Heart left ventricle (tissue), 13 donors: ENCODE data around the gene RNLS.

Experiments used
- POLR2A ChIP-seq, 2 donors: fragments of 450-650 bp; IDR thresholded peaks; one replicate each; pipeline ENCODE4 v1.6.1; 2017; ENCODE audit warnings: antibody characterized with exemption in 2 of 2, mild to moderate bottlenecking in 2 of 2, moderate library complexity in 2 of 2
- TF ChIP-seq, protein P1 (sequence below), 12 donors: fragments of 200-600 bp; sonication (generic) in 4 of 12; IDR thresholded peaks; one replicate each; pipeline versions ENCODE4 v1.5.0 to v1.8.0; 2018 to 2022; ENCODE audit warnings: antibody characterized with exemption in 12 of 12, mild to moderate bottlenecking in 5 of 12
- donor health status: ischemic (EF 13 %, LVEDD 7.1; RV severe dilation, severe dysfunction).
- donor health status: DM: no; HTN: yes; CAD: no.
- donor health status: DM: no; HTN: no; CAD: no.
- donor health status: ischemic (EF 25% LVEDD 6.9; RV normal size, moderate dysfunction).
- donor health status: ischemic (EF 25% LVEDD 5.7; RV mildly dilated, moderate dysfunction).
- donor health status: ischemic (EF 35%, LVEDD 5.7; RV mildly dilated, moderate dysfunction).
- donor health status: nonischemic (EF 11% LVEDD 7.7; RV severe dilation, severe dysfunction).
- donor health status: DM: yes; HTN: yes; CAD: no.
- donor health status: PGD.
- donor health status: ischemic (EF 29% LVEDD 5.4; RV normal size, mild dysfunction).
- donor health status: nonischemic (EF 23%, LVEDD 6.1; RV moderate dilation, normal function).

DNA sequence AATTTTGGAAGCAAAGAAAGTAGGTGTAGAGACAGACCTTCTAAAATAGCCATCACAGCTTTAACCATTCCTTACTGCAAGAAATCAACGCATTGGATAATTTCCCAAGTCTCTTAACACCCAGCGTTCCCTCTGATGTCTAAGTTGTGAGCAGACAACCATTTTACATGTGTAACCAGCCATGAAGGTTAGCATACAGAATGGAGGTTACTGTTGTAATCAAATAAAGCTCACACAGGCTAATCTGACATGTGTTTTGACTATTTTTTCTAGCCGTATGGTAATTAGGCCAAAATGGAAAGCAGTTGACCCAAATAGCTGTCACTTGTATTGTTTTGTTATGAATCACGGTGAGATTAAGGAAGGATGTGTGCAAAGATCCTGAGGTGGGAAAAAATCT is 336.4 kb downstream of the RNLS start:
- TF ChIP-seq POLR2A (IDR thresholded peaks at IDR 0.05), result no peak
- TF ChIP-seq, protein P1, sequence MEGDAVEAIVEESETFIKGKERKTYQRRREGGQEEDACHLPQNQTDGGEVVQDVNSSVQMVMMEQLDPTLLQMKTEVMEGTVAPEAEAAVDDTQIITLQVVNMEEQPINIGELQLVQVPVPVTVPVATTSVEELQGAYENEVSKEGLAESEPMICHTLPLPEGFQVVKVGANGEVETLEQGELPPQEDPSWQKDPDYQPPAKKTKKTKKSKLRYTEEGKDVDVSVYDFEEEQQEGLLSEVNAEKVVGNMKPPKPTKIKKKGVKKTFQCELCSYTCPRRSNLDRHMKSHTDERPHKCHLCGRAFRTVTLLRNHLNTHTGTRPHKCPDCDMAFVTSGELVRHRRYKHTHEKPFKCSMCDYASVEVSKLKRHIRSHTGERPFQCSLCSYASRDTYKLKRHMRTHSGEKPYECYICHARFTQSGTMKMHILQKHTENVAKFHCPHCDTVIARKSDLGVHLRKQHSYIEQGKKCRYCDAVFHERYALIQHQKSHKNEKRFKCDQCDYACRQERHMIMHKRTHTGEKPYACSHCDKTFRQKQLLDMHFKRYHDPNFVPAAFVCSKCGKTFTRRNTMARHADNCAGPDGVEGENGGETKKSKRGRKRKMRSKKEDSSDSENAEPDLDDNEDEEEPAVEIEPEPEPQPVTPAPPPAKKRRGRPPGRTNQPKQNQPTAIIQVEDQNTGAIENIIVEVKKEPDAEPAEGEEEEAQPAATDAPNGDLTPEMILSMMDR (IDR thresholded peaks at IDR 0.05), result no peak
